ENCODE measurements around the gene NKTR. TPM values are rescaled to one million over a fixed set of nuclear protein-coding genes. Genes with fewer than 3 reads are reported as not detected.

The NKTR gene
- total RNA-seq, 1 donor from 2014 or later, result 87.3 TPM

DNA sequence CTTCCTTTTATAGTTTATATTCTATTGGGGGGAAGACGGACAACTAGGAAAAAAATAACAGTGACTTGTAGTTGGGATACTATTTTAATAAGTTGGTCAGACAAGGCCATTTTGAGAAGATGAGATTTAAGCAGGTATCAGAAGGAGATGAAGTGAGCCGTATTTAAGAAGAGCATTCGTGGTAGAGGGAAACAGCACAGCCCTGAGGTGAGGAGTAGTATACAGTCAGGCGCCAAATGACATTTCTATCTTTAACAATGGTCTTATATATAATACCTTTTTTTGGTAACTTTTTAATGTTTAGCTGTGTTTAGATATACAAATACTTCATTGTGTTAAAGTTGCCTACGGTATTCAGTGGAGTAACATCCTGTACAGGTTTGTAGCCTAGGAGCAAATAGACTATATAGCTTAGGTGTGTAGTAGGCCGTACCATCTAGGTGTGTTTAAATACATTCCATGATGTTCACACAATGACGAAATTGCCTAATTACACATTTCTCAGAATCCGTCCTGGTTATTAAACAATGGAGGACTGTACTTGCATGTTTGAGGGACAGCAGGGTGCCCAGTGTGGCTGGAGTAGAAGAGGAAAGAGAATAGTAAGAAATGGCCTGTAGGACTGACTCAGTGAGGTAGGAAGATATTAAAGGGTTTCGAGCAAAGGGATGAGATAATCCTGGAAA, 1.6 kb downstream of the NKTR start:
- ATAC-seq, result no peak
- H3K4me3 ChIP-seq, result peak overlapping the region; percentile 76
- TF ChIP-seq CTCF (IDR thresholded peaks at IDR 0.05), result no peak
- H3K4me1 ChIP-seq, result peaks cover 52% of the 10 kb centered on the region
- DNase-seq, result no peak
- peak overlapping the region; percentile 94 for H3K27ac ChIP-seq
- H3K27me3 ChIP-seq (ENCODE audit: low read depth), result no peaks in the 10 kb centered on the region
- H3K36me3 ChIP-seq, result peaks cover 8% of the 10 kb centered on the region
- intact Hi-C loops (cut with DNase I), result no loop called here
- no peaks in the 10 kb centered on the region for H3K9me3 ChIP-seq

DNA sequence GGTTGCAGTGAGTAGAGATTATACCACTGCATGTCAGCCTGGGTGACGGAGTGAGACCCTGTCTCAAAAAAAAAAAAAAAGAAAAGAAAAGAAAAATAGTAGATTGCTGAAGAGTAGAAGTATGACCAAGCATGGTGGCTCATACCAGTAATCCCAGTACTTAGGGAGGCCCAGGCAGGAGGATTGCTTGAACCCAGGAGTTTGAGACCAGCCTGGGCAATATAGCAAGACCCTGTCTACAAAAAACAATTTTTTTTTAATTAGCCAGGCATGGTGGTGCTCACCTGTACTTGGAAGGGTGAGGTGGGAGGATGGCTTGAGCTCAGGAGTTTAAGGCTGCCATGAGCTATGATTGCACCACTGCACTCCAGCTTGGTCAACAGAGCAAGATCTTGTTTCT, 2.5 kb downstream of the NKTR start:
- Histone ChIP-seq H3K9me3 (no peaks in the 10 kb centered on the region), H3K27ac (no peak overlapping the region), H3K4me1 (peaks cover 52% of the 10 kb centered on the region), H3K36me3 (peaks cover 12% of the 10 kb centered on the region), H3K27me3 (ENCODE audit: low read depth) (no peaks in the 10 kb centered on the region), H3K4me3 (no peak overlapping the region)
- intact Hi-C loops (cut with DNase I), result no loop called here
- no peak for ATAC-seq
- DNase-seq, result no peak
- no peak for TF ChIP-seq CTCF (IDR thresholded peaks at IDR 0.05)

GRCh38 chr3:42605546-42606173, 5.2 kb downstream of the NKTR start:
- DNase-seq (no peak), ATAC-seq (no peak)
- no peak for TF ChIP-seq CTCF (IDR thresholded peaks at IDR 0.05)
- H3K36me3 ChIP-seq, result peaks cover 19% of the 10 kb centered on the region
- H3K4me1 ChIP-seq, result peaks cover 64% of the 10 kb centered on the region
- no peaks in the 10 kb centered on the region for H3K9me3 ChIP-seq
- no peak overlapping the region for H3K27ac ChIP-seq
- intact Hi-C loops (cut with DNase I), result no loop called here
- no peaks in the 10 kb centered on the region for H3K27me3 ChIP-seq (ENCODE audit: low read depth)
- H3K4me3 ChIP-seq, result no peak overlapping the region

DNA sequence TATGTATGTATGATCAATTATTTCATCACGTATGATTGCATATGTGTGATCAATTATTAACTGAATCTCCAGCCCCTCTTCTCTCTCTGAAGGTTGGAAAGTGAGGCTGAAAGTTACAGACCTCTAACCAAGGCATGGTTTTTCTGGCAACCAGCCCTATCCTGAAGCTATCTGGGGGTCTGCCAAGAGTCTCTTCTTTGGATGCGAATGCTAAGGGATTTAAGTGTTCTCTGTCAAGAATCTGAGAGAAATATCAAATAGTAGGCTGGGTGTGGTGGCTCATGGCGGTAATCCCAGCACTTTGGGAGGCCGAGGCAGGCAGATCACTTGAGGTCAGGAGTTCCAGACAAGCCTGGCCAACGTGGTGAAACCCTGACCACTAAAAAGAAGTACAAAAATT, 8.1 kb downstream of the NKTR start:
- Histone ChIP-seq H3K4me1 (peaks cover 76% of the 10 kb centered on the region), H3K27ac (no peak overlapping the region), H3K27me3 (ENCODE audit: low read depth) (no peaks in the 10 kb centered on the region), H3K4me3 (no peak overlapping the region), H3K36me3 (peaks cover 19% of the 10 kb centered on the region), H3K9me3 (no peaks in the 10 kb centered on the region)
- no peak for TF ChIP-seq CTCF (IDR thresholded peaks at IDR 0.05)
- ATAC-seq (no peak), DNase-seq (no peak)
- intact Hi-C loops (cut with DNase I), result no loop called here

DNA sequence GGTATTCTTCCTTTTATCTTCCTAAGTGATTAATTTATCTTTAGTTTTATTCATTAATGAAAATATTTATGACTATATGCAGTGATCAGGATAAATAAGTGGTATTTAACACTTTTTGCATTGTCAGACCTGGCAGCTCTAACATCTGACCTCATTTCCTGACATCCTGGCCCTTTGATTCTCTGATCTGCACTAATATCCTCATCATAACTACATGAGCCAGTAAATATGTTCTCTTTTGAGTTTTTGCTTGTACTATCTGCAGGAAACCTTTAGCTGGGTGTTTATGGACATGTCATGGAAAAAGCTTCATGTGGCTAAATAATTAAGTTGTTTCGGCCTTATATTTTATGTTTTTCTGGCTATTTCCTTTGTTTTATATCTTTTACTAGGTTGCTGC, 10.5 kb downstream of the NKTR start:
- no peak for TF ChIP-seq CTCF (IDR thresholded peaks at IDR 0.05)
- ATAC-seq (no peak), DNase-seq (no peak)
- peaks cover 19% of the 10 kb centered on the region for H3K36me3 ChIP-seq
- no peaks in the 10 kb centered on the region for H3K9me3 ChIP-seq
- H3K4me3 ChIP-seq, result no peak overlapping the region
- H3K27me3 ChIP-seq (ENCODE audit: low read depth), result no peaks in the 10 kb centered on the region
- H3K4me1 ChIP-seq, result peaks cover 59% of the 10 kb centered on the region
- intact Hi-C loops (cut with DNase I), result no loop called here
- peak overlapping the region; percentile 57 for H3K27ac ChIP-seq

All from lower lobe of right lung (tissue), 2 donors.